ENCODE data around the gene ODF2L.
A peak's percentile ranks its signal among the peaks of the same experiment; 100 is the strongest.

The ODF2L gene

DNA sequence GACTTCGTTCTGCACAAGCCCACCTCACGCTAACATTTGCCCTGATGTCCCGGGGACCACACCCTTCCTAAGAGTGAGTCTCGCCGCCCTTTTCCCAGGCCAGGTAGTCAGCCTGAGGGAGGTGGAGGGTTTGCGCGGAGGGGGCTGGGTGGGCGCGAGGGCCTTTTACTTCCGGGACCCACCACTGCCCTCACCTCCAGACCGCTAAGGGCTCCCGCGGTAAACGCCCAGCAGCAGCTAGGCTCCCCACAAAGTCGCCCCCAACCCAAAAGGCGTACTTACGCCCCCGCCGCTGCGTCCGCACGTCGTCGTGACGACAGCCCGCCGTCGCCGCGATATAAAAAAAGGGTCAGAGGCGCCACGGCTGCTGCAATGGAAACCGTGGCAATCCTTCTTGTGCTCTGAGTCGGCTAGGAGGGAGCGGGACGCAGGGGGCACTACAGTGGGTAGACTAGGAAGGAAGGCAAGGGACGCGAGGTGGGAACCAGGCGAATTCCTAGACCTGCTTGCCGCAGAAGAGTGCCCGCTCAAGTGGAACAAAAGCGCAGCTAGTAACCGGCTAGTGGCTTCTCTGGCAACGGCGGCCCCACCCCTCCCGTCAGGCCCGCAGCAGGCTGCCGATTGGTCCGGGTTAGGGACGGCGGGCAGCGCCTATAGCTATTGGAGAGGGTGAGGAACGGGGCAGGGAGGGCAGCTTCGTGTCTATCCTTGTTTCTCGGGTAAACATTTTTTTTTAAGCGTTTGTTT lies at the start of gene ODF2L:
TSS of gene ODF2L (minus strand) at position 573 of the 747 bp plus-strand sequence. CDS start 9,296 bp downstream, outside the sequence.
- peak; percentile 24 to 95 (median 85) for DNase-seq

GRCh38 chr1:86445919-86446318 lies 49.8 kb upstream of the ODF2L start:
- no peak for DNase-seq

DNA sequence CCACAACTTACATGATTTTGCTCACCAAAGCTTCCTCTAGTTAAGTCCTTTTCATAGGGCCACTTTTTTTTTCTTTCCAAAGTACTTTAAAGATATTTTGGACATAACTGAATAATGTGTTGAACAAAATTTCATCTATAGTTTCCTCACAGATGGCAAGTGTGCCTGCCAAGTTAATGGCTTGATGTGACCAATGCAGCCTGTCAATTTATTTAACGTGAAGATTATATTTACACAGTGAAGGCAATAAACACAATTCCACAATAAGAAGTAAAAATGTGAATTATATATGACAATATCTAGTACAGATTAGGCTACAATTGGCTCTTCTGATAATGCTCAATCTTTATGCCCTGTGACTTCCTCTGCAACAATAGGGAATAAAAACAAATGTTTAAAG lies 45.9 kb upstream of the ODF2L start:
- DNase-seq = no peak

GRCh38 chr1:86441581-86441980 lies 45.5 kb upstream of the ODF2L start:
- DNase-seq = no peak

- no peak for DNase-seq
Observed at GRCh38 chr1:86436041-86436440, 39.9 kb upstream of the ODF2L start.

GRCh38 chr1:86435327-86435726 lies 39.2 kb upstream of the ODF2L start:
- no peak for DNase-seq

GRCh38 chr1:86434059-86434458 lies 37.9 kb upstream of the ODF2L start:
- no peak for DNase-seq

DNA sequence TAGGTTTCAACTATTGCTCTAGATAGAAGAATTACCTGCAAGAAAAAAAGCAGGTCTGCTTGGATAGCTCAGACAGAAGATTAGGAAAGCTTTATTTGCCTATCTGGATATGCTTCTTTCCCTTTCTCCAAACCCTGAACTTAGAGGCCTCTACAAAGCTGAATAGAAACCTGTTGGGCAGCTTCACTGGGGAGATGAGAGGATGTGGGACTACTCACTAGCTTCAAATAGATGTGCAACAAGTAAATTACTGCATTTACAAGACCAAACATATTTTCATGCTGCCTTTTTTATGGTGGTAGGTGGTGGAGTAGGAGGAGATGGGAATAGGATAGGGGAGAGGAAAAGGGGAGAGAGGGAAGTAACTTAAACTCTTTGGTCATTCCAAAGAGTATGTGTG lies 34.3 kb upstream of the ODF2L start:
- no peak for DNase-seq

DNA sequence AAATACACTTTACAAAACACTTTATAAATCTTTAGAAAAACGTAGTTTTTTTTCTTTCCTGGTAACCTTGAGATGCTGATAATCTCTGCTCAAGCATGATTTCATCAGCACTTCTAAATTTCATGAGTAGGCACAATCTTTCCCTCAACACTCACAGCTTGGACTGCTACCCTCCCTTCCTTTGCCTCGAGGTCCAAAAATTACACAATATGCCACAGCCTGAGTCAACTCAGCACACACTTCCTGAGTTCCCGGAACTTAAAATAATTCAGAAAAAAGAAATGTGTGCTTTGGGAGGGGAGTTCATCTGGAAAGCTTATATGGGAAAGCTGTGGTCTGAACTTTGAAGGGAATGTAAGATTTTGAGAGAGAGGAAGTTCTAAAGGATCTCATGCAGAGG lies 33.7 kb upstream of the ODF2L start:
- DNase-seq = no peak

DNA sequence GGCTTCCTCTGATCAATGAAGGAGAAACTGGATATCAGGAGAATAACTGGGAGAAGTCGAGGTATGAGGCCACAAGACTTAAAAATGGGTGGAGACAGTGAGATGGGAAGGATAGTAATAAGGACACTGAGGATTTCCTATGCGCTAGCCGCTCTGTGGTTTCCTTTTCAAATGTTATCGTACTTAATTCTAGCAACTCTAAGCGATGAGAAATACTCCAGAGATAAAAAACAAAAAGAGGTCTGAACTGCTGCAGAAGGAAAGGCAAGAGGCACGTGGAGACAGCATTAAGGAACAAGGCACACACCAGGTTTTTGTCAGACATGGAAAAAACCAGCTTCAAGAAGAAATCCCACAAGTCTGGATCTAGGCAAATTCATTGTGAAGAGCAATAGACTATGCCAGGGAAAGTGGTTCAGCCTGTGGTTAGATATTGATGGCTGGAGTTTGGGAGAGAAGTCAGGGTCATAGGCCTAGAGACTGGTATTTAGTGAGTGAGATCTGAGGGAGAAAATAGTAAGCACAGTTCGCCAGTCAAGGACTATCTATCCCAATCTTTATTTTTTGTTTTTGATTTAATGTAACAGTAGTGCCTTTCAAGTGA lies 33.1 kb upstream of the ODF2L start:
- no peak for DNase-seq

GRCh38 chr1:86423873-86424272 lies 27.8 kb upstream of the ODF2L start, which contains the start of gene CLCA2:
Gene CLCA2, plus strand, starts transcription at chr1:86424171. Its CDS starts 77 bp downstream, at chr1:86424248.
- no peak for DNase-seq

GRCh38 chr1:86423473-86423872 lies 27.4 kb upstream of the ODF2L start:
- DNase-seq = no peak

- no peak for DNase-seq
Observed at GRCh38 chr1:86421601-86422280, 25.6 kb upstream of the ODF2L start.

GRCh38 chr1:86419277-86419903 lies 23.3 kb upstream of the ODF2L start:
- peak in 13 of 56 donors; percentile 3 to 48 (median 7) for DNase-seq

DNA sequence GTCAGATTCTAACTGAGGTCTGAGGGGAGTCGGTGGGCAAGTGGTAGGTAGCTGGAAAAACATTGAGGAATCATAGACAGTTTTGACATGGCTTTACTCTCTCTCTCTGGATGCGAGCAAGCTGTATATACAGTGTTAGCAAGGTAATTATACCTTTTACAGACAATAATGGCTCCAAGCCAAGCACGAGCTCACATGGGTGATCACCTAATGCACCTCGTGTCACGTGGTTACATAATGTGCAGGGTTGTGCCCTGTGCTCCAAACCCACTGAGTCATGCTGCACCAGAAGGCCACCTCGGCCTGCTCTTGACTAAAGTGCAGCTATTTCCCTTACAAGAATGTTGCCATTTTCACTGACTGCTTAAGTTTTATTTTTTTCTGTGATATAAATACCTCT lies 20.2 kb upstream of the ODF2L start:
- DNase-seq = no peak

DNA sequence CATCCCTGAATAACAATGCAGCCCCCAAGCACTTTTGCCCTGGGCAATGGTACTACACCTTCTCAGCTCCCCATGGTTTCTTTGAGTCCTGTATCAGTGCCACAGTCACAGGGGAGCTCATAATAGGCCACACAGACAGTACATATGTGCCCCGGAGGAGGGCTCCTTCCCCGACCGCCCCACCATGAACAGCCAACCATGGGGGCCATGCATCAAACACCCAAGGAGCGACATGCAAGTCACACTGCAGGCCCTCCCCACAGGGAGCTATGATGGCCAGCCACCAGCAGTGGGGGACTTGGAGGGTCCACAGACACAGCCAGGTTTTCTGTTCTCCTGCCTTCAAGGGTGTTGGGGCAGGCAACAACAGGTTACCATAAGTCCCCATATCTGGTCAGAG lies 14.8 kb upstream of the ODF2L start:
- DNase-seq = no peak

DNA sequence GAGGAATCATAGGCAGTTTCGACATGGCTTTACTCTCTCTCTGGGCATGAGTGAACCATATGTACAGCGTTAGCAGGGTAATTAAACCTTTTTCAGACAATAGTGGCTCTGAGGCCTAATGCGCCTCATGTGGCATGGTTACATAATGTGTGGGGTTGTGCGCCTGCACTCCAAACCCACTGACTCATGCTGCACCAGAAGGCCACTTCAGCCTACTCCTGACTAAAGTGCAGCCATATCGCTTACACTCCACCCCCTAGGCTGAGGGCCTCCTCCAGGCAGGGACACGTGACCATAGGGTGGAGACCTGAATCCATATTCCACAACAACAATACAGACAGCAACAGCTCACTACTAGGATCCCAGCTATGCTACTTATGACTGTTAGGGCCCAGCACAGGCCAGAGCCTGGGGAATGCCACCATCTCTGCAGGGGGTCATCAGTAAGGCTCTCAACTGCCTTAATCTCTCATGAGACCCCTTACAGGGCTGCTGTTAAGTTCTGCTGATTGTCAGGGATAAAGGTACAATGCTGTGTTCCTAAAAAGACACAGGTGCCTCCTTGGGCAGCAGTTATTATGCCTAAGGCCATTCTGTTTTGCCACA lies 13.4 kb upstream of the ODF2L start:
- DNase-seq = no peak

DNA sequence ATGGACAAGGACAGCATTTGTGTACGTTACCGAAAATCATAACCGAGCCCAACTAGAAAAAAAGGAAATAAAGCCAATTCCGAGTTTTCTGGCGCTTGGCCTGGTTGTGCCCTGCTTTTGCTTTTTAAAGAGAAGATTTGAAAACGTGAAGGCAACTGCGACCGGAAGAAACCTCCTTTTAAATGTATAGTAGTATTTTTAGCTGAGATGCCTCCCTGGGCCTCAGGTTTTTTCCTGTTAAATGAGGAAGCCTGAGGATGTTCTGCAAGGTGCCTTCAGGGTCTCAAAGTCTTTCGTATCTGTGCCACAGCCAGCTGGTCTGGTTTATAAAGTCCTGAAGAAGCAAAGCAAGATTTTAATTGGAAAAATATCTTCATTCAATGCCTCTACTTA lies 371 bp upstream of the ODF2L start:
- no peak for DNase-seq

GRCh38 chr1:86394416-86394815 lies 1.7 kb downstream of the ODF2L start:
- no peak for DNase-seq

- DNase-seq = no peak
Observed at GRCh38 chr1:86389307-86389706, 6.8 kb downstream of the ODF2L start.

DNA sequence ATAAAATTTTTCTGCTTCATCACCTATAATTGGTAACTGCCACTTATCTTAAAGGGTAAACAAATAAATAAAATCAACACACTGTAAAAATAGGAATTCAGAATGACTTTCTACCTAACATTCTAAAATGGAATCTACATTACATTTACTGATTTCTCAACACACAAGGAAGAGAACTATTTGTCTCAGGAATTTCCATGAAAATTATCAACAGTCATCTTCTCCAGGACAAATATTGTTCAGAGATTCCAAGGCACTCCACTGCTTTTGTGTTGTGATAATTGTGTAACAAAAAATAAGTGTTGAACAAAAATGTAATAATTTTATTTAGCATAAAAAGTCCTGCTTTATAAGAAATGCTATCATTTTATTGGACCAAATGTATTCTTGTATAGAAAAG lies 7.3 kb downstream of the ODF2L start:
- DNase-seq = no peak

All from nucleus accumbens (tissue), 56 donors.